ENCODE measurements around the gene COL18A1. TPM values are rescaled to one million over a fixed set of nuclear protein-coding genes. Genes with fewer than 3 reads are reported as not detected.

Gene COL18A1
- polyA plus RNA-seq, 1 of the 3 experiments (the other 2 are of a cell fraction) = 118 TPM

DNA sequence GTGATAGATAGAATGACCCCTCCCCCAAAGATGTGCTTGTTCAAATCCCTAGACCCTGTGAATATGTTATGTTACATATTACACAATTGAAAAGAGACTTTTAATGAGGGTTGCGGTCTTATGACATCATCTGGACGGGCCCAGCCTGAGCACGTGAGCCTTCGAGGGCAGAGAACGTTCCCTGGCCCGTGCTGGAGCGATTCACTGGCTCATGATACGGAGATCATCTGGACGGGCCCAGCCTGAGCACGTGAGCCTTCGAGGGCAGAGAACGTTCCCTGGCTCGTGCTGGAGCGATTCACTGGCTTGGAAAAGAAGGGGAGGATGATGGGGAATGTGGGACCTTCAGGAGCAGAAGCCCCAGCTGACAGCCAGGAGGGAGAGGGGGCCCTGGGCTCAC lies 34.4 kb upstream of the COL18A1 start:
- H3K27me3 ChIP-seq (ENCODE audit: insufficient read depth) = no peaks in the 10 kb centered on the region
- CTCF ChIA-PET = no interaction called here
- H3K79me2 ChIP-seq (ENCODE audit: insufficient read depth) = peaks cover 9% of the 10 kb centered on the region; the same call in 1 of the 2 replicates
- no peaks in the 10 kb centered on the region; the same call in 1 of the 2 replicates for H3K9me3 ChIP-seq
- POLR2A ChIA-PET = no interaction called here
- peaks cover 15 to 16% of the 10 kb centered on the region in 2 experiments; a peak in 3 of 4 replicates for H3K4me1 ChIP-seq (ENCODE audit: control insufficient read depth in 1 of 2, insufficient read depth in 2 of 2, low read depth in 1 of 2, low read length in 1 of 2)
- no peak overlapping the region for H2AFZ ChIP-seq (ENCODE audit: low read depth)
- H3K9me2 ChIP-seq = no peaks in the 10 kb centered on the region
- no peak for DNase-seq
- H3F3A ChIP-seq (replicated peaks; ENCODE audit: insufficient read depth) = peaks cover 11% of the 10 kb centered on the region
- no peak overlapping the region for H3K4me2 ChIP-seq
- H3K27ac ChIP-seq (ENCODE audit: low read depth in 2 of 2, low read length in 1 of 2) = no peak overlapping the region
- no peak overlapping the region for H3K9ac ChIP-seq
- no peaks in the 10 kb centered on the region for H4K20me1 ChIP-seq (ENCODE audit: insufficient read depth)
- 91% methylated on average over 14 of the region's 14 CpGs for WGBS (ENCODE audit: low lambda C conversion rate)
- H3K4me3 ChIP-seq (ENCODE audit: low read depth in 2 of 2, low read length in 1 of 2) = no peak overlapping the region
- peaks cover 0 to 9% of the 10 kb centered on the region in 2 experiments for H3K36me3 ChIP-seq (replicated peaks in 1 of 2; ENCODE audit: control insufficient read depth in 1 of 2, insufficient read depth in 2 of 2, low read length in 1 of 2)
- TF ChIP-seq FOXJ3 (CRISPR knock-in tag; IDR thresholded peaks at IDR 0.05) = no peak
- TF ChIP-seq, protein P1, sequence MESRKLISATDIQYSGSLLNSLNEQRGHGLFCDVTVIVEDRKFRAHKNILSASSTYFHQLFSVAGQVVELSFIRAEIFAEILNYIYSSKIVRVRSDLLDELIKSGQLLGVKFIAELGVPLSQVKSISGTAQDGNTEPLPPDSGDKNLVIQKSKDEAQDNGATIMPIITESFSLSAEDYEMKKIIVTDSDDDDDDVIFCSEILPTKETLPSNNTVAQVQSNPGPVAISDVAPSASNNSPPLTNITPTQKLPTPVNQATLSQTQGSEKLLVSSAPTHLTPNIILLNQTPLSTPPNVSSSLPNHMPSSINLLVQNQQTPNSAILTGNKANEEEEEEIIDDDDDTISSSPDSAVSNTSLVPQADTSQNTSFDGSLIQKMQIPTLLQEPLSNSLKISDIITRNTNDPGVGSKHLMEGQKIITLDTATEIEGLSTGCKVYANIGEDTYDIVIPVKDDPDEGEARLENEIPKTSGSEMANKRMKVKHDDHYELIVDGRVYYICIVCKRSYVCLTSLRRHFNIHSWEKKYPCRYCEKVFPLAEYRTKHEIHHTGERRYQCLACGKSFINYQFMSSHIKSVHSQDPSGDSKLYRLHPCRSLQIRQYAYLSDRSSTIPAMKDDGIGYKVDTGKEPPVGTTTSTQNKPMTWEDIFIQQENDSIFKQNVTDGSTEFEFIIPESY (IDR thresholded peaks at IDR 0.05; ENCODE audit: borderline replicate concordance, low read depth) = no peak
- no peak for TF ChIP-seq FOXM1 (IDR thresholded peaks at IDR 0.05; ENCODE audit: low read depth)
- TF ChIP-seq EZH2phosphoT487 (IDR thresholded peaks at IDR 0.05; ENCODE audit: borderline replicate concordance, low read depth) = no peak
- no peak for TF ChIP-seq NFIC (IDR thresholded peaks at IDR 0.05; ENCODE audit: borderline replicate concordance)
- TF ChIP-seq USF2 (IDR thresholded peaks at IDR 0.05; ENCODE audit: borderline replicate concordance, low read depth, low read length) = no peak

- no peaks in the 10 kb centered on the region; the same call in 1 of the 2 replicates for H3K9me3 ChIP-seq
- peaks cover 0 to 9% of the 10 kb centered on the region in 2 experiments for H3K36me3 ChIP-seq (replicated peaks in 1 of 2; ENCODE audit: control insufficient read depth in 1 of 2, insufficient read depth in 2 of 2, low read length in 1 of 2)
- H3K9me2 ChIP-seq = no peaks in the 10 kb centered on the region
- peaks cover 4% of the 10 kb centered on the region; the same call in 1 of the 2 replicates for H3K79me2 ChIP-seq (ENCODE audit: insufficient read depth)
- H3K4me1 ChIP-seq (ENCODE audit: control insufficient read depth in 1 of 2, insufficient read depth in 2 of 2, low read depth in 1 of 2, low read length in 1 of 2) = peaks cover 13 to 15% of the 10 kb centered on the region in 2 experiments; a peak in 3 of 4 replicates
- H3F3A ChIP-seq (replicated peaks; ENCODE audit: insufficient read depth) = peaks cover 6% of the 10 kb centered on the region
- H2AFZ ChIP-seq (ENCODE audit: low read depth) = no peak overlapping the region
- CTCF ChIA-PET = no interaction called here
- H3K27ac ChIP-seq (ENCODE audit: low read depth in 2 of 2, low read length in 1 of 2) = no peak overlapping the region
- TF ChIP-seq TAF1 (IDR thresholded peaks at IDR 0.05; ENCODE audit: borderline replicate concordance, low read depth, low read length) = no peak
- no peak for TF ChIP-seq POLR2AphosphoS5 (IDR thresholded peaks at IDR 0.05; ENCODE audit: low read depth, low read length)
- TF ChIP-seq RCOR1 (IDR thresholded peaks at IDR 0.05; ENCODE audit: low read length) = no peak
- TF ChIP-seq, protein P1 (IDR thresholded peaks at IDR 0.05; ENCODE audit: borderline replicate concordance, low read depth) = no peak
- no peak for TF ChIP-seq GATA2 (CRISPR knock-in tag; IDR thresholded peaks at IDR 0.05)
- TF ChIP-seq YY1 (IDR thresholded peaks at IDR 0.05; ENCODE audit: low read depth) = no peak
- TF ChIP-seq EZH2phosphoT487 (IDR thresholded peaks at IDR 0.05; ENCODE audit: borderline replicate concordance, low read depth) = no peak
- no peak for TF ChIP-seq RAD21 (IDR thresholded peaks at IDR 0.05; ENCODE audit: low read length)
- no peak for TF ChIP-seq MXI1 (IDR thresholded peaks at IDR 0.05; ENCODE audit: low read depth, low read length)
- TF ChIP-seq JUND (IDR thresholded peaks at IDR 0.05) = no peak
- no peak overlapping the region for H3K4me2 ChIP-seq
- H3K9ac ChIP-seq = no peak overlapping the region
- no peaks in the 10 kb centered on the region for H4K20me1 ChIP-seq (ENCODE audit: insufficient read depth)
- no peak for DNase-seq
- H3K27me3 ChIP-seq (ENCODE audit: insufficient read depth) = no peaks in the 10 kb centered on the region
- 83% methylated on average over 5 of the region's 13 CpGs for WGBS (ENCODE audit: low lambda C conversion rate)
- POLR2A ChIA-PET = no interaction called here
- no peak overlapping the region for H3K4me3 ChIP-seq (ENCODE audit: low read depth in 2 of 2, low read length in 1 of 2)
Observed at GRCh38 chr21:45371081-45371480, 33.9 kb upstream of the COL18A1 start.
